GM21367 (cell line): Measurements from ENCODE around the gene MDH1.
"Not testable (repeated sequence)": the region's sequence is repeated elsewhere in the genome, so short reads cannot be mapped to it uniquely, and the experiment has no call there.

Experiments used
- ATAC-seq: cut with Tn5 transposase; IDR thresholded peaks from one replicate; pipeline ENCODE4 v1.9.1; 2021; ENCODE audit not compliant: unreplicated experiment

MDH1 gene

DNA sequence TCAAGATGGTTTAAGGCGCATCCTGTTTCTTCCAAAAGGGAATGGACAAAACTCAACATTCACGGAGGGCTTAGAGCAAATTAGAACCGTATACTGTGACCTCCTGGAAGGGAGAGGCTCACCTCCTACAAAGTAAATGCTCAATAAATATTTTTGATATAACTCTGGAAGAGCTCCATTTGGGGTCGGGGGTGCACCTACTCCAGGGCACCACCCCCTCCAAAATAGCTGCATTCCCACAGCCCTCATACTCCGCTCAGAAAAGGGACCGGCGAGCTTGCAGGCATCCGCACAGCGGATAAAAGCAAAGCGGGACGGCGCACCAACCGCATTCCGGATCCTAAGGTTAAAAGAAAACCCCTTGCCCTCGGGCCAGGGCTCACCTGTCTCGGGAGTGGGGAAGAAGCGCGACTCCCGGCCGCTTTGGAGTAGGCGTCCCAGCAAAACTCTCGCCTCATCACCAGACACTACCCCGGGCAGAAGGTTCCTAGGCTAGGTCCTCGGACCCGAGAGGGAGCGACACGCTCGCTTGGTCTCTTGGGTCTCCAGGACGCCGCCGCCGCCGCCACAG is 864 bp upstream of the MDH1 start:
- ATAC-seq, result no peak

DNA sequence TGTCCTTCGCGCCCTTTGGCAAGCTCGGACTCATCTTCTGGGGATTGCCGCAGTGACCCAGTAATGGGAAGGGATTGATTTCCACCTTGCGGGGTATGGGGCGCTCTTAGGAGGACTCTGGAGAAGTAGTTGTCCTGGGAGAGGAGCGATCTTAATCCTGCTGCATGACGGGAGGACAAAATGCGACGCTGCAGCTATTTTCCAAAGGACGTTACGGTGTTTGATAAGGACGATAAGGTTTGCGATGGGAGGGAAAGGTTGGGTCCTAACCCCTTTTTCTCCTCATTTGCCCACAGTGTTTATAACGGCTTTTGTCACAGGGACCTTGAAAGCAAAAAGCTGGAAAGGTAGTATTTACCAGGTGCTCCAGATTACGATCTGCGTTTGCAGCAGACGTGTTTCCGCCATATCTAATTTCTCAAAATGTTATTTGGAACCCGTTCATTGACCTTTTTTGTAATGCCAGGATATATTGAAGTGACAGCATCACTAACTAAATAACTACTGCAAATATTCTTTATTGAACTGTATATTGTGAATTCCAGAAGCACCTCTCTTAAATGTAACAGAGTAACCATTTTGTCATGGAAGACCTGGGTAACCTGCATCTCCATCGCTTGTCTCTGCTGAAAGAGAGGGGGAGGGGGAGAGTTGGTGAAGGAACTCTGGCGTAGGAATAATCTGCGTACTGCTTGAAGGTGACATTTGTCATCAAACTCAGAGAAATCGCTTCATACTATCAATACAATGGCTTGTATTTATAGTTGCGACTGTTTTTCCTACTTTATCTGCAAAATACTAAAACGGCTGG is 590 bp downstream of the MDH1 start:
- peak; percentile 5 for ATAC-seq

GRCh38 chr2:63590626-63591408 is 2.1 kb downstream of the MDH1 start:
- no peak for ATAC-seq

GRCh38 chr2:63591566-63592175 is 2.9 kb downstream of the MDH1 start:
- no peak for ATAC-seq

DNA sequence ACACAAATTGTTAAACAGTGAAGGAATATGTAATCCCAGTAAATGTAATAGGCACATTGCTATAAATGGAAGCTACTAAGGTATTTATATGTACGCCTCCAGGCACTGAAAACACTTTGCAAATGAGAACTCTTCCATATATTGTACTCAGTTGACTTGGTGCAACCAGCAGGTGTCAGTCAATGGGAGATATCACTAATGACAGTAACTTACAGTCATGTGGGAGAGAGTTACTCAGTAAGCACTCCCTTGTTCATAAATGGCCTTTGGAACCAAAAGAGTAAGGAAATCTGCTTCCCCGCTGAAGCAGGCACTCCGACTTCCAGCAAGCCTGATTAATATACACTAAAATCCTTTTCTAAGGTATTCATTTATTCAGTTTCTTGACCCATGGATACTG is 5.9 kb downstream of the MDH1 start:
- no peak for ATAC-seq

GRCh38 chr2:63596401-63596883 is 7.7 kb downstream of the MDH1 start:
- ATAC-seq, result no peak

DNA sequence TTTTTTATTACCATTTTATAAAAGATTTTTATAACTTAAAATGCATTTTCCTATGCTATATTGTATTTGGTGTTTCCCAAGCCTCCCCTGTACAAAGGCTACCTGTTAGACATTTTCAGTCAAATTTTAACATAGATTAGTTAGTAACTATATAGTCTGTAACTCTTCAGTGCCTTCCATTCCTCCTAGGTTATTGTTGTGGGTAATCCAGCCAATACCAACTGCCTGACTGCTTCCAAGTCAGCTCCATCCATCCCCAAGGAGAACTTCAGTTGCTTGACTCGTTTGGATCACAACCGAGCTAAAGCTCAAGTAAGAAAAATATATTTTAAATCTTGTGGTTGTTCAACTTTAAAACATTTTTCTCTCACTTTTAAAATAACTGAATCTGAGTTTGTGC is 10.2 kb downstream of the MDH1 start:
- no peak for ATAC-seq

DNA sequence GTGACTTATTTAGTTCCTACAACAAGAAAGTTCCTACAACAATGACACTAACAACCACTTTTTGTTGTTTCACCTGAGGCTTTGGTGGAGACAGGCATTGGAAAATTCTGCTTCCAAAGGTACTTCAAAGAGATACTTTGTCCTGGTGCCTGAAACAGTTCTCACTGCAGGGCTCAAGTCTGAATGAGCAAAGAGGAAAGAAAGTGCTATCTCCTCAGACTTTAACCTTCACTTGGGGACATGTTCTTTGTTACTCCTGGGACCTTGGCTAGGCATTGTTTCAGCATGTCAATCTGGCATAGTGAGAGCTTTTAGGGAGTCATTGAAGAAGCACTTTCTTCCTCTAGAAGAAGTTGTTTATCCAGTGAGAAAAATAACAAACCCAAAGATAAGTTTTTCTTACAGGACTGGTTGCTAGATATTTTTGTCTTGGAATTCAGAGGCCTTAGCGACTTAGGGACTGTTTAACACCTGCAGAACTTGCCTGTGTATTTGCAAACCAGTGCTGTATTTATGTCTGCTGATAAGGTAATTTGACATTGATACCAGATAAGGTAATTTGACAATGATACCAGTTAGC is 12.2 kb downstream of the MDH1 start:
- no peak for ATAC-seq

DNA sequence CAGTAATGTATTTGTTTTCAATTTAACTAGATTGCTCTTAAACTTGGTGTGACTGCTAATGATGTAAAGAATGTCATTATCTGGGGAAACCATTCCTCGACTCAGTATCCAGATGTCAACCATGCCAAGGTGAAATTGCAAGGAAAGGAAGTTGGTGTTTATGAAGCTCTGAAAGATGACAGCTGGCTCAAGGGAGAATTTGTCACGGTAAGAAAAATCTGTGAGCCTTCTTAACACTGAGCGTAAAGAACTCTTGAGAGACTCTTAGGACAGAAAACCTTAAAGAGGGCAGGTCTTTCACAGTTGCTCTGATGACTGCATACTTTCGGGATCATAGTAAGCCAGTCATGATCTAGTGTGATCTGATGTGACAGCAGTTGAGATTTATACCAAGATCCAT is 15.9 kb downstream of the MDH1 start:
- no peak for ATAC-seq

DNA sequence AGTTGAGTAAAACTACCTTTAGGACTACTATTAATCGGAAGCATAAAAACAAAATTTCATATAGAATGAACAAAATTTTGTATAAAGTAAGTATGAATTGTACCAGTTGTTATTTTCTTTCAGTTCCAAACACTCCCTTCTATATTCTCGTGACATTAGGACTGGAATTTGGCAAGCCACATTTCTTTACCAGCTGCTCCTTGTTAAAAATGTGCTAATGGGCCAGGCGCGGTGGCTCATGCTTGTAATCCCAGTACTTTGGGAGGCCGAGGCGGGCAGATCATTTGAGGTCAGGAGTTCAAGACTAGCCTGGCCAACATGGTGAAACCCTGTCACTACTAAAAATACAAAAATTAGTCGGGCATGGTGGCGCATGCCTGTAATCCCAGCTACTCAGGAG is 20.1 kb downstream of the MDH1 start:
- ATAC-seq, result not testable (repeated sequence)

DNA sequence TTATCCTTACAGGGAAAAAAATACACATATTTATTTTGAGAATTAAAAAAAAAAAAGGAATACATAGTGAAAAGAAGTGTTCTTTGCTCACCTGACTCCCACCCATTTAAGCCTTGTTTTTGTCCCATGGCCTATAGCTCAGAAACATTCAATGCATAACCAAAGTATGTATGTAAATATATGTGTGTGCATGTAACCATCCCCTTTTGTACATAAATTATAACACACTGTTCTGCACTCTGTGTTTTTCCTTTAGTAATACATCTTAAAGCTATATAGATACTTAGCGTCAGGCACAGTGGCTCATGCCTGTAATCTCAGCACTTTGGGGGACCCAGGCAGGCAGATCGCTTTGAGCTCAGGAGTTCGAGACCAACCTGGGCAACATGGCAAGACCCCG is 21.8 kb downstream of the MDH1 start:
- ATAC-seq, result no peak

DNA sequence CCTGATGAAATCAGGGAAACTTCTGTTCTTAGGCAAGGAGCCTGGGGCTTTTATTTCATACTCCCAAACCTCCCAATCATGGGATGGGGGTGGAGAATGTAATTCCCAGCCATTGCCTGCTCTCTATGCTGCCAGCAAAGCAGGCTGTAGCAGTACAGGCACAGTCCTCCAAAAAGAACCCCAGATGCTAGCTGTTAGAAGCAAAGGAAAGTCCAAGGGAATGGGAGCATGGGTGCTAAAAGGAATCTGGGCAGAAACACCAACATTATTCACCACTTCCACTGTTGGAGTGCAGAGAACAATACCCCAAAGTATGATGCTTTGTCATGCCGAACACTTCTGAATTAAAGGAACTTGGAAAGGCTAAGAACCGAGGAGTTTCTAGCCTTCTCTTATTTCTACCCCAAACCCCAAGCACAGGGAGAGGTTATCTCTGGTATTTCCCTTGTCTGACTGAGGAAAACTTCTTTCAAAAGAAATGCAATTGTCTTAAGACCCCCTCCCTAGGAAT is 24.7 kb downstream of the MDH1 start:
- no peak for ATAC-seq

GRCh38 chr2:63614448-63614968 is 25.7 kb downstream of the MDH1 start:
- ATAC-seq, result no peak

DNA sequence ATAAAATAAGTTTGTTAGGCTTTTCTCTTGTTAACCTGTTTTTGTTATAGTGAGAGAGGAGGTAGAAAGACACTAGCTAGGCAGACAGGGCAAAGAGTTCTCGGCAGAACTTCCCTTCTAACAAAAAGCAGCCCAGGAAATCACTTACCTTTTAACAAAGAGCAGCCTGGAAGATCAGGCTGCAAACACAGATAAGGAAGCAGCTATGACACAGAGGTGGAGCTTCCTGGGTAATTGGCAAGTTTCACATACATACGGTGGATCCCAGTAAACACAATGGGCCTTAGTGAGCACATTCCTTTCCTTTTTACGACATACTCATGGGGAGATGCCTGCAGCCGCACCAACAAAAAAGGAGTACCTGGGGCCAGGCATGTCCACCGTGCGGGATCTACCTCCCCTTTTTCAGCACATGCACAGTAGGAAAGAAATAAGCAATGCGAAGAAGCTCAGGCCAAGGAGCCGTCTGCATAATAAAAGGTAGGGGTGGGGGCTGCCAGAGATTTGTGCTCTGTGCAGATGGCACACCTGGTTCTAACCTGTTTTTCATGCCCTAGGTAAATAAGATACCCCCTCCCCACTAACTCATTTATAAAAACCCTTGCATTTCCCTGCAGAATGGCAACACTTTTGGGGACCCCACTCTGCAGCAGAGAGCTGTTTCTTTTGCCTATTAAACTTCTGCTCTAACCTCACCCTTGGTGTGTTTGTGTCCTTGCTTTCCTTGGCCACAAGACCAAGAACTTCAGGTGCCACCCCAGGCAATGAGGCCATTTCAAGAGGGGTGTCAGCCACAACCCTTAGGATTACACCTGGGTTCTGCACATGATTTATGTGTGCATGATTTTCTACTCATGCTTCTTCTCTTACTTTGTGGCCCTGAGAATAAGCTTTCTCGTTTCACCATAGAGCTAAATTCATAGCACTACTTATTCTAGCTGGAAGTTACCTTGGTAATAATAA is 26.5 kb downstream of the MDH1 start:
- ATAC-seq, result no peak

GRCh38 chr2:63617366-63617765 is 28.6 kb downstream of the MDH1 start:
- ATAC-seq, result no peak

DNA sequence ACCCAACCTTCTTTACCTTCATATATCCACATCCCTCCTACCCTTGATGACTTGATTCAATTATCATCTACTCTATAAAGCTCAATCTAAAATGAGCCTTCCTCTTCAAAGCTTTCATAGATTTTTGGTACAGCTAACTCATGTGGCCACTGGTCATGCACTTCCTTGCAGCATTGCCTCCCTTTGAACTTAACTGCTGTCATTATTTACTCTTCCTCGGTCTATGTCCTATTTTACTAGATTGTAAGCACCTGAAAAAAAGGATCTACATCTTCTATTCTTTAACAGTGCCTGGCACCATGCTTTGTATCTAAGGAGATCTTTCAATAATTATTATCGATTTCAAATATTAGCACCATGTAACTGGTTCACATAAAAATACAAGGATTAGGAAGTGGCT is 30.6 kb downstream of the MDH1 start:
- ATAC-seq, result no peak

GRCh38 chr2:63622751-63623150 is 34.0 kb downstream of the MDH1 start:
- ATAC-seq, result no peak

- ATAC-seq, result not testable (repeated sequence)
Observed at GRCh38 chr2:63623763-63624162, 35.0 kb downstream of the MDH1 start.

- ATAC-seq, result no peak
Observed at GRCh38 chr2:63627866-63628265, 39.1 kb downstream of the MDH1 start.
